Skin of body (tissue), 2 donors: Measurements from ENCODE around the gene MAP3K13. TPM values are rescaled to one million over a fixed set of nuclear protein-coding genes. Genes with fewer than 3 reads are reported as not detected.

ENCODE experiments used
- DNase-seq: peaks from one replicate; lab custom pipeline; 2025; lab: John Stamatoyannopoulos, UW
- total RNA-seq: library from RNA; depleted of rRNA; stranded (reverse); fragments of >200 nt; gene quantifications from one replicate; pipeline ENCODE4 v1.2.3, GENCODE V29; 2014

The MAP3K13 gene, protein sequence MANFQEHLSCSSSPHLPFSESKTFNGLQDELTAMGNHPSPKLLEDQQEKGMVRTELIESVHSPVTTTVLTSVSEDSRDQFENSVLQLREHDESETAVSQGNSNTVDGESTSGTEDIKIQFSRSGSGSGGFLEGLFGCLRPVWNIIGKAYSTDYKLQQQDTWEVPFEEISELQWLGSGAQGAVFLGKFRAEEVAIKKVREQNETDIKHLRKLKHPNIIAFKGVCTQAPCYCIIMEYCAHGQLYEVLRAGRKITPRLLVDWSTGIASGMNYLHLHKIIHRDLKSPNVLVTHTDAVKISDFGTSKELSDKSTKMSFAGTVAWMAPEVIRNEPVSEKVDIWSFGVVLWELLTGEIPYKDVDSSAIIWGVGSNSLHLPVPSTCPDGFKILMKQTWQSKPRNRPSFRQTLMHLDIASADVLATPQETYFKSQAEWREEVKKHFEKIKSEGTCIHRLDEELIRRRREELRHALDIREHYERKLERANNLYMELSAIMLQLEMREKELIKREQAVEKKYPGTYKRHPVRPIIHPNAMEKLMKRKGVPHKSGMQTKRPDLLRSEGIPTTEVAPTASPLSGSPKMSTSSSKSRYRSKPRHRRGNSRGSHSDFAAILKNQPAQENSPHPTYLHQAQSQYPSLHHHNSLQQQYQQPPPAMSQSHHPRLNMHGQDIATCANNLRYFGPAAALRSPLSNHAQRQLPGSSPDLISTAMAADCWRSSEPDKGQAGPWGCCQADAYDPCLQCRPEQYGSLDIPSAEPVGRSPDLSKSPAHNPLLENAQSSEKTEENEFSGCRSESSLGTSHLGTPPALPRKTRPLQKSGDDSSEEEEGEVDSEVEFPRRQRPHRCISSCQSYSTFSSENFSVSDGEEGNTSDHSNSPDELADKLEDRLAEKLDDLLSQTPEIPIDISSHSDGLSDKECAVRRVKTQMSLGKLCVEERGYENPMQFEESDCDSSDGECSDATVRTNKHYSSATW
- total RNA-seq = 18.9 TPM

- peak; percentile 89 for DNase-seq
These were observed at the start of gene MAP3K13 for GRCh38 chr3:185362850-185363661. Gene MAP3K13 (plus strand): TSS chr3:185363136. CDS start chr3:185428582, 65,446 bp downstream.

- no peak for DNase-seq
These were observed 49.2 kb upstream of the MAP3K13 start for GRCh38 chr3:185313693-185314246.

DNA sequence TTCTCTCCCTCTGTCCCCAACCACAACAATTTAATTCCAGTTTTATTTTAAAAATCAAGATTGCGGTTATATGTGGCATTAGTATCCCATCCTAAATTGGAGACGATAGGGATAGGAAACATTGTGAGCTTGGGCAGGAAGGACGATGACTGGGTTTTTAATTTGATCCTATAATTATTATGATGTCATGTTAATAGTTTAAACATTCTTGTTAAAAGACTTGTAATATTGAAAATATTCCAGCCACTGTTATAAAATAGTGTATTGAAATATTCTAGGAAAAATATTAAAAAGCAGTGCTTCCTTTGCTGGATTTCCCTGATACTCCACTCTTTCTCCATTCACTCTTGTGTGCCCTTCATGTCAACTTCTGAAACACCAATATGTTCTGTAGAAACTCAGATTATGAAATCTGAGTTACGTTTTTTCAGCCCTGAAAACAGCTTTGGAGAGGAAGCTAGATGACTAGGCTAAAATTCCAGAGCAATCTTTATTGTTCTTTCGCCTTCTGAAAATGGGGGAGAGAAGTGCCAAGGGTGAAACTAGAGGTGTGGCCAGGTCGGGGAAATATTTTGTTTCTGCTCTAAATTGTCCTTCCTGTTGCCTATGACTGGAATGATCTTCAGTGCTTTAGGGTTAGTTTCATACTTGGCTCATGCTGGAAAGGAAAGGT is 46.1 kb upstream of the MAP3K13 start:
- DNase-seq = no peak

- DNase-seq = no peak
These were observed 45.3 kb upstream of the MAP3K13 start for GRCh38 chr3:185317674-185318073.

DNA sequence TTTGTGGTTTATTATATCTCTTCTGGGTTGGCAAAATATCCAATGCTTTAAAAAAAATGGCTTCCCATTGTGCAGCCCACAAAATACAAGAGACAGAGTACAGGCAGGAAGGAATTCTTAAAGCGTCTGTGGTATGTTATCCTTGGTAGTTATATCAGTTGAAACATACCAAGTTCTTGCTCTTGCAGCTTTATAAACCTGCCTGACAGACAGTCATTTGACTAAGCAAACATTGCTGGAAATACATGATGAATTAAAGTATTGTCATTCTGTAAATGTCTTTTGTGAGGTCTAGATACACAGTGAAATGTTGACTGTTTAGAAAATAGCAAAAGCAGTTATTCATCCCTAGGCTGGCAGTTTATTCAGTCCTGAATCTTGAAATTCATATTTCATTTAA is 44.8 kb upstream of the MAP3K13 start:
- no peak for DNase-seq

DNA sequence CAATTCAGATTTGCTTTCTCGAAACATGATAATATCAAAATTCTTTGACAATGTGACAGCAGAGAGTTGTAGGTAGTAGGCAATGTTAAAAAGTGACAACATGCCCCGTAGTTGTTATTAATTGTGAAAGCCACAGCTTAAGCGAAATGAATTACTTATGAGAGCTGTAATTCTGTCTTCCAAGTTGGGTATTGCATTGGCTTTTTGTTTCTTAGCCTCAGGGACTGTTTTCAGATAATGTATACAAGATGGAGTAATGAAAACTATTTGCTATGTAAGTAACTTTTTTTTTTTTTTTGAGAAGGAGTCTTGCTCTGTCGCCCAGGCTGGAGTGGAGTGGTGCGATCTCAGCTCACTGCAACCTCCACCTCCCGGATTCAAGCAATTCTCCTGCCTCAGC is 43.1 kb upstream of the MAP3K13 start:
- no peak for DNase-seq

GRCh38 chr3:185320949-185321348 is 42.0 kb upstream of the MAP3K13 start:
- DNase-seq = no peak

DNA sequence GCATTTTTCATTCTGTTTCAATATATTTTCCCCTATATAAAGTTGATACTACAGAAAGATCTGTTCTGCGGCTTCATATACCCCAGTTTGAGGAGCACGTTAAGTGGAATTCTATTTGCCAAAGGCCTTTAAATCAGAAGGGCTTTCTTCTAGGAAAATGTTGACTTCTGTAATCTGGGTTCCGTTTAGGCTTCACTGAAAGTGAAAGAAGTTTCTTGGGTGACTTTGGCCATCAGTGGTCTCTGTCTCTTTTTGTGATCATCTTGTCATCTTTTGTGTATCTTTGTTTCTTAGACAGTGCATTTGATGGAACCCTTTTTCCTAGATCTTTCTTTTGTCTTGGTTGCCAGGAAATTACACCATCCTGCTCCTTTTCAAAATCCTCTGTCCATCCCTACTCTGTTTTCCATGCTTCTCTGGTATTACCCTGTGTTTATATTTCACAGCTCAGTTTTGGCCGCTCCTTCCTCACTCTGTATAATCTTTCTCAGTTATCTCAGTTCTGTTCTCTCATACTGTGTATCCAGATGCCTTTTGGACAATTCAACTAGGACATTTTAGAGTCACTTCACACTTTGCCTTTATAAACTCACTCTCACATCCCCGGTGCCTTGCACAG is 40.7 kb upstream of the MAP3K13 start:
- DNase-seq = no peak

GRCh38 chr3:185325946-185326791 is 36.8 kb upstream of the MAP3K13 start:
- no peak for DNase-seq

GRCh38 chr3:185327062-185327461 is 35.9 kb upstream of the MAP3K13 start:
- DNase-seq = no peak

GRCh38 chr3:185328324-185329004 is 34.5 kb upstream of the MAP3K13 start:
- no peak for DNase-seq

DNA sequence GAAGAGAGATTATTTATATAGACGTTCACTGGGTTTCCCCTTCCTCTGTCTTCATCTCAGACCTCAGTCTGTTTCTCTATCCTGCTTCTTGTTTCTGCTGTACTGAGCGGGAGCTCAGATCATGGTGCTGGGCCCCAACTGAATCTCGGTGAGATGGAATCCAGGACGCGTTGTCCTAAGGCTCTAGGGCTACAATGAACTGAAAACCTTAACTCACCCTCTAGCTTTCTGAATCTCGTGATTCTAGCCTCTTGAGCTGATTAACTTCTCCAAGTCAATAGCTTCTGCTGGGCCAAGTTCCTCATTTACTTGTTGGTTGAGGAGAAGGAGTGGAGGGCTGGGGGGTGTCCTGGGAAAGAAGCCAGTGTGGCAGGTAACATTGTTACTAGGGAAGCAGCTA is 32.7 kb upstream of the MAP3K13 start:
- no peak for DNase-seq

DNA sequence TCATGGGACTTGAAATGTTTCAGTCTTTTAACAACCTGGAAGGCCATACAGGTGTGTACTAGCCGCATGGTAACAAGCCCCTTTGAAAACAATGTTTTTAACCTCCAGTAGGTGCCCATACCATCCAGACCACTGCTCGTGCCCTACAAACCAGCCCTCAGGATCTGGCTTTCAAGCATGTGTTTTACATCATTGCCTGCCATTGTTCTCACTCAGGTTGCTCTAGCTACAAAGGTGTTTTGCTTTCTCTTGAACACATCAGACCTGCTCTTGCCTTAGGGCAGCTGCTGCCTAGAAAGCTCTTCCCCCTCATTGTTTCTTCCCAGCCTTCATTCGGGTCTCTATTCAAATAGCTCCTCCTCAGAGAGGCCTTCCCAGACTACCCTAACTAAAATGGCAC is 32.3 kb upstream of the MAP3K13 start:
- DNase-seq = no peak

DNA sequence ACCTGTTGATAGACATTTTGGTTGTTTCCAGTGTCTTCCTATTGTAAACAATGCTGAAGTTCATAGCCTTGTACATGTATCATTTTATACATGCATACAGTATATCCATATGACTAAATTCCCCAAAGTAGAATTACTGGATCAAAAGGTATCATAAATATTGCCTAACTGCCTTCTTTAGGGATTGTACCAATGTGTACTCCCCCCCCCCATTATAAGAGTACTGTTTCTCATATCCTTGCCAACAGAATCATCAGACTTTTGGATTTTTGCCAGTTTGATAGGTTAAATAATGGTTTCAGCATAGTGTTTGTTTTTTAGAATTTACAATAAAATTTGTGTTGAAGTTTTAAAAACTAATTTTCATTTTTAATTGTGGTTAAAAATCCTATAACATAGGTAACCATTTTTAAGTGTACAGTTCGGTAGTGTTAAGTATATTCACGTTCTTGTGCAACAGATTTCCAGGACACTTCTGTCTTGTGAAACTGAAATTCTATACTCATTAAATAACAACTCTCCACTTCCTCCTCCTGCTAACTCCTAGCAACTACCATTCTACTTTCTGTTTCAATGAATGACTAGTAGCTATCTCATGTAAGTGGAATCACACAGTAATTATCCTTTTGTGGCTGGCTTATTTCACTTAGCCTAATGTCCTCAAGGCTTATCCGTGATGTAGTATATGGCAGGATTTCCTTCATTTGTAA is 30.8 kb upstream of the MAP3K13 start:
- peak; percentile 15 for DNase-seq

- no peak for DNase-seq
These were observed 27.1 kb upstream of the MAP3K13 start for GRCh38 chr3:185335799-185336198.

GRCh38 chr3:185337231-185337816 is 25.6 kb upstream of the MAP3K13 start:
- no peak for DNase-seq

DNA sequence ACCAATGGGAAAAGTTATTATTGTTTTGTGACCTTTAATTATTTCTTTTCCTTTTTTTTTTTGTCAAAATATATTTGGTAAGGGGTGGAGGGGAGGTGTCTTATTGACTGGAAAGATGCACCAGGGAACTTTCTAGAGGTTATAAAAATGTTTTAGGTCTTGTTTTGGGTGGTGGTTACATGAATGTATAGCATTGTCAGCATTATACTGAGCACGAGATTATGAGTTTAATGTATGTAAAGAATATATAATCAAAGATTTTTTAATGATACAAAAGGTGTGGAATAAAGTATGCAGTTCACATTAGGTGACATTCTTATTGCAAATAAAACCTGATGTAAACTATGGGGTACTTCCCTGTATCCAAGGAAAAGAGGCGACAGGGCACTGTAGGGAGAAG is 23.0 kb upstream of the MAP3K13 start:
- DNase-seq = no peak

DNA sequence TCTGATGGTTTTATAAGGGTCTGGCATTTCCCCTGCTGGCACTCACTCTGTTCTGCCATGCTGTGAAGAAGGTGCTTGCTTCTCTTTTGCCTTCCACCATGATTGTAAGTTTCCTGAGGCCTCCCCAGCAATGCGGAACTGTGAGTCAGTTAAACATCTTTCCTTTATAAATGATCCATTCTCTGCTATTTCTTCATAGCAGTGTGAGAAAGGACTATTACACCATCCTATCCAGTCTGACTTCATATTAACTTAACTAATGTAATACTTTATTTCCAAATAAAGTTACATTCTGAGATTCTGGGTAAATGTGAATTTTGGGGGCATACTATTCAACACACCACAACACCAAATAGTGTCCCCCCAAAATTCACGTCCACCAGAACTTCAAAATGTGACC is 22.2 kb upstream of the MAP3K13 start:
- DNase-seq = no peak
